Ammon's horn (tissue), 1 donor: Measurements from ENCODE around the gene TBC1D23.
"Not testable (repeated sequence)": the region's sequence is repeated elsewhere in the genome, so short reads cannot be mapped to it uniquely, and the experiment has no call there.

Experiments
- DNase-seq: peaks from one replicate; pipeline ENCODE4 v3.0.0-alpha.2; 2016; ENCODE audit warnings: low spot score

TBC1D23 gene

GRCh38 chr3:100351770-100352169, 91.0 kb downstream of the TBC1D23 start:
- not testable (repeated sequence) for DNase-seq

DNA sequence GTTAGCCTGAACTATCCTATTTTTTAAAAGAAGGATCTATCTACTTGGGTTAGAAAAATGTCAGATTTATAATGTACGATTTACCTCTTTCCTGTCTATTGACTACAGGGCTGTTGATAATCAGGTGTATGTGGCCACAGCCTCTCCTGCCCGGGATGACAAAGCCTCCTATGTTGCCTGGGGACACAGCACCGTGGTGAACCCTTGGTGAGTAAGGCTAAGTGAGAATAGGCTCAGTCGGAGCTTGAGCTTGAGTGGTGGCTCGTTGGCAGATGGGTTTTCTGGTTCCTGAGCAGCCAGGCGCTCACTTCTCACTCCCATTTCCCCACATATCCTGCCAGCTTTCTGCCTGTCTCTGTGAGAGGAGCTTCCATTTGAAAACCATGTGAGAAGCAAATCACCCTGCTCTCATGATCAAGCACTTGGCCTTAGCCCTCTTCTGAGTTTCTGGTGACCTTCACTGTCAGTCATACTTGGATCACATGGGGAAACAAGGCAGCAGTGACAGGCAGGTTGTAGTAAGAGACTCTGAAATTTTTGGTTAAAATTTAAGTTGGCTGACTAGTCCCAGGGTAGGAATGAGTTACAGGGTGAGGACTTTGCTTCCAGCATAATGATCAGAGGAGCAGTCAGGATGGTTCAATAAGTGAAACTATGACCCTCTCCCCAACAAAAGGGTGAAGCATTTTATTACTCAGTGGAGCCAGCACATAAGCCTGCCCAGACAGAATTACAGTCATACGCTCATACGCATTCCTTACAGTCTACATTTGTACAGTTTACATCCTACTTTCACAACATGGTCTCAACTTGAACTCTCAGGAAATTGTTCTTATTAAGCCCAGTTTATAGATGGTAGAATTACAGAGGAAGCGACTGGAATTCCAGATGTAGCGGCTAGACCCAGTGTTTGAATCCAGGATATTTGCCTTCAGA, 91.8 kb downstream of the TBC1D23 start:
- DNase-seq: no peak

GRCh38 chr3:100354850-100355249, 94.1 kb downstream of the TBC1D23 start:
- no peak for DNase-seq

- DNase-seq: no peak
Measured at GRCh38 chr3:100358413-100358812, 97.6 kb downstream of the TBC1D23 start.

DNA sequence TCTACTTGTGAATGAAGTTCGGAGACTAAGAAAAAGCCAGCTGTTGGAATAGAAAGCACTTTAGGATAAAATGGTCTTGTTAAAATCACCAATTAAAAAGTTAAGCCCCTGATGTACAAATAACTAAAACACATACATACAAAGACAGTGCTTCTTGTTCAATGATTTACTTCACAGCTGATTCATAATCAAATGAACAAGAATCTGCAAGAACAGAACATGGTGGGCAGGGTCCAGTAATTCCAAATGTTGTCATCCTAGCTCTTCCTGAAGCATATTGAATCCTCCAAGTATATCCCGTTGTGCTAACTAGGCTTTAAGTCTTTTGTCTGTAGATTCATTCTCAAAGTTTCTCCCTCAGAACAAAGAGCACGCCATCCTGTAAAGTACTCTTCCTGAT, 98.2 kb downstream of the TBC1D23 start:
- no peak for DNase-seq

- no peak for DNase-seq
Measured at GRCh38 chr3:100360757-100361496, 100.1 kb downstream of the TBC1D23 start.

DNA sequence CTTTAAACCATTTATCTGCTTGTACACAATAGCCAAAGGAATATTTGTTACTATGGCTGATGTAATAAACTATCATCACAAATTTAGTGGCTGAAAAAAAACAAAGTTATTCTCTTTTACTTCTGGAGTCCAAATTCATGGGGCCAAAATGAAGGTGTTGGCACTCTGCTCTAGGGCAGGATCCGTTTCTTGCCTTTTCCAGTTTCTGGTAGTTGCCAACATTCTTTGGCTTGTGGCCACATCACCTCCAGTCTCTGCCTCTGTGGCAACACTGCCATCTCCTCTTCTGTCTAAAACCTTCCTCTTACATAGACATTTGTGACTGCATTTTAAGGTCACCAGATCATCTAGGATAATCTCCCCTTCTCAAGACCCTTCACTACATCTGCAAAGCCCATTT, 101.1 kb downstream of the TBC1D23 start:
- DNase-seq: no peak

GRCh38 chr3:100364421-100364820, 103.6 kb downstream of the TBC1D23 start:
- no peak for DNase-seq

- no peak for DNase-seq
Measured at GRCh38 chr3:100366424-100366823, 105.6 kb downstream of the TBC1D23 start.

GRCh38 chr3:100368441-100368840, 107.6 kb downstream of the TBC1D23 start:
- no peak for DNase-seq

DNA sequence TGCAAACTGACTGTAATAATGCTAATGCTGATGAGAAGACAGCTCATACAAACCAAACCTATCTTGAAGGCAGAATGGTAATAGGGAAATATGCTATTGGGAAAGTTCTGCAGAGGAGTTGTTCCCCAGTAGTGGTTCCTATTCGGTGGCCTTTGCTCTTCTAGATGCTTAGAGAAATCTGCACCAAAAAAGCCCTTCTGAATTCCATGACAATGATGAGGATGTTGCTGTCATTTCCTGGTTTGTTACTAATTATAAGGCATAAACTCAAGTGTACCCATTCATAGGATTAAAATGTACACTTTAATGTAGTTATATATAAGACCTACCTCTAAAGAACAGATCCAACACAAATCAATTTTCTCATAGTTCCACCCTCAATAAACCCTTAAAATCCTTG, 110.0 kb downstream of the TBC1D23 start:
- no peak for DNase-seq

DNA sequence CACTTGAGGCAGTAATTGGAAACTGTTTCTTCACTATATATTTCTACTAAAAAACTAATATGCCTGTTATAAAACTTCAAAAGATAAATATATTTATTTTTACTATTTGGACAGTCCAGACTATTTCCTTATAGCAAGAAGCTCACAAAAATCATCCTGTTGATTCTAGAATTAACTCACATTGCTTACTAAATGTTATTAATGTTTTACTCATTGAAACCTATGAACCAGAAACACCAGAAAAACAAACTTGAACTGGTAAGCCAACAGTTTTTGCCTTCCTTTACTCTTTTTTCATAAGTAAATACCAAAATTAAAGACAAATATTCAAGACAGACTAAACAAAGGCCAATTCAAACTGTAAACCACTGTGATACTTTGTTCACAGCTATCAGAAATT, 113.7 kb downstream of the TBC1D23 start:
- no peak for DNase-seq
